ENCODE measurements around the gene KTN1.
A peak's percentile ranks its signal among the peaks of the same experiment; 100 is the strongest.

KTN1 gene

DNA sequence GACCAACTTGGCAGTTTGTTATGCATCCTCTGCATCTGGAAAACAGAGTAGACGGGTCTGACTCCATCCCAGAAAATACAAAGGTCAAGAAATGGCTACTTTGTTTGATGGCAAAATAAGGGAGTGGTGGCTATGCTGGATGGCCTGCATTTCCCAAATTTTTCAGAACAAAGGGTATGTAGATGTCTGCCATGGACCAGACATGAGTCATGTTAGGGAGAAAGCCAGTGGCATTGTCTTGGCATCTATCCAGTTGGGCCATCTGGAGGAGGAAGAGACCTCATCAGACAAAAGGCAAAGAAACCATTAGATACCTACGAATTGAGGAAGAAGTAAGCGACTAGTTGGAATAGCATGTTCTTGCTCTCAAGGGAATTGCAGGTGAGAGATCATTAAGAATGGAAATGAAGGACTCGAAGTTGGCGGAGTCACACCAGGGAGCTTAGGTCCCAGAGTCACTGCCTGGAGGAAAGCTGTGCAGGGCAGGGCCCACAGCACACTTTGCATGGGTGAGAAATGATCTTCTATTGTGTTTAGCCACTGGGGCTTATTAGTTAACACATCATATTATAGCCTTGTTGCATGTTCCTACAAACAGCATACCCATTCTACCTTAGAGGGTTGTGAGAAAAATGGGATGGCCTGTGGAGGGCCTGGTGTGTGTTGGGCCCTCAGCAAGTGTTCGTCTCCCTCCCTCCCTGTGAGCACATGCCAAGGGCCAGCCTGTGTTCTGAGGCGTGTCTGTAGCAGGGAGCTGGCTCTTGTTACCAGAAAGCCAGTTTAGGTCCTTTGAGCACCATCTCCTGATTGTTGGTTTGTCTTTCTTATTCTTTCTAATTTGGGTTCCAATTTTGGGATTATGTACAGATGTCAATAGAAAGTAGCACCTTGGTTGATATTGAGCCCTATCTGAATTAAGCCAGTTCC lies 119.4 kb downstream of the KTN1 start:
- H3K9me3 ChIP-seq (ENCODE audit: control insufficient read depth in 2 of 2, low read length in 2 of 2), result no peaks in the 10 kb centered on the region
- no peaks in the 10 kb centered on the region for H3K27me3 ChIP-seq (ENCODE audit: control insufficient read depth in 1 of 2, insufficient read depth in 2 of 2, low read length in 2 of 2)
- no peak overlapping the region for H3K27ac ChIP-seq (ENCODE audit: low read length)
- H3K9ac ChIP-seq (ENCODE audit: low read length in 2 of 2), result no peak overlapping the region
- H3K36me3 ChIP-seq (ENCODE audit: control insufficient read depth in 2 of 2, insufficient read depth in 2 of 2, low read length in 2 of 2), result peaks cover 0 to 3% of the 10 kb centered on the region in 2 donors
- H3K4me3 ChIP-seq (ENCODE audit: low read length in 2 of 2), result no peak overlapping the region
- H3K4me1 ChIP-seq (ENCODE audit: control insufficient read depth, insufficient read depth, low read length), result no peaks in the 10 kb centered on the region

DNA sequence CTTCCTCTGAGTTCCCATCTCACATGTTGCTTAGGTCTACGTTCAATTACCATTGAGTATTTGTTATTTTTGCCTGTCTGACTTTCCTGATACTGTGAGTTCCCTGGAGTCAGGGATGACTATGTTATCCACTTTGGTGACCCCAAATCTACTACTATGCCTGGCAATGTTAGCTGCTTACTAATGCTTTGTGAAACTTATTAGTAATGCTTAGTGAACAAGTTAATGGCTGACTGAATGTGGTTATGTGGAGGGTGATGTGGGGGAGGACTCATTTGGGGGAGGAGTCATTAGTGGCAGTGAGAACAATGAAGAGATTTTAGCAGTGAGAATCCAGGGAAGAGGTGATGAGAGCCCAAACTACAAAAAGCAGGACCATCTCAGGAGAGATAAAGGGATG lies 121.6 kb downstream of the KTN1 start:
- Histone ChIP-seq H3K4me3 (ENCODE audit: low read length in 2 of 2) (no peak overlapping the region), H3K4me1 (ENCODE audit: control insufficient read depth, insufficient read depth, low read length) (no peaks in the 10 kb centered on the region), H3K36me3 (ENCODE audit: control insufficient read depth in 2 of 2, insufficient read depth in 2 of 2, low read length in 2 of 2) (peaks cover 0 to 6% of the 10 kb centered on the region in 2 donors), H3K9ac (ENCODE audit: low read length in 2 of 2) (no peak overlapping the region), H3K9me3 (ENCODE audit: control insufficient read depth in 2 of 2, low read length in 2 of 2) (no peaks in the 10 kb centered on the region), H3K27ac (ENCODE audit: low read length) (no peak overlapping the region), H3K27me3 (ENCODE audit: control insufficient read depth in 1 of 2, insufficient read depth in 2 of 2, low read length in 2 of 2) (no peaks in the 10 kb centered on the region)

DNA sequence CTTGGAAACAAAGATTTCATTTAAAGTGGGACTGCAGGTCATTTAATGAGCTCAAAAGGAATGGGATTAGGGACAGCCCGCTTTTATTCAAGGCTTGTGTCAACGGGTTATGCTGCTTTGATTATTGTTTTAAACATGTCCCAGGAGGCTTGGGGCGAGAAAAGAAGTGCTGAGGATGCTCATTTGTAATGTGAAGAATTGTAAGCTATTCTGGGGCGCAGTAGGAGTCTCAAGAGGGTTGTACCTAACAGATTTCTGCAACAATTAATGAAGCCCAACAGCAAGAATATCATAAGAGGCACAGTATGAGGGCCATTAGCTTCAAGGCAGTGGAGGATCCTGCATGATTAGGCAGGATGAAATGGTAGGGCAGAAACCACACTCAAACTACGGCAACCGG lies 122.5 kb downstream of the KTN1 start:
- H3K4me3 ChIP-seq (ENCODE audit: low read length in 2 of 2), result no peak overlapping the region
- H3K36me3 ChIP-seq (ENCODE audit: control insufficient read depth in 2 of 2, insufficient read depth in 2 of 2, low read length in 2 of 2), result peaks cover 0 to 6% of the 10 kb centered on the region in 2 donors
- no peaks in the 10 kb centered on the region for H3K9me3 ChIP-seq (ENCODE audit: control insufficient read depth in 2 of 2, low read length in 2 of 2)

DNA sequence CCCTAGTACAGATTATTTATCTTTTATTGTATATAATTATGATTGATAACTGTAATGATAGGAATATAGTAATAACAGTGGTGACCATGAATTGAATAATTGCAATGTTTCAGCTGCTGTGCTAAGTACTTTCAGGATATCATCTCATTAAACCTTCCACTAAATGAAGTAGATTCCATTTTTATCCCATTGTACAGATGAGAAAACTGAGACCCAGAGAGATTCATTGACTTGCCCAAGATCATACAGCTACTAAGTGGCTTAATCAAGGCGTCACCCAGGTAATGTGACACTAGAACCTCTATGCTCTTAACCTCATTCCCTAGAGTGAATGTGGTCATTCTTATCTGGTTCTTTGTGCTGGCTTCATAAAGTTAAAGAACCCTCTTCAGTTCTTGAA lies 124.6 kb downstream of the KTN1 start:
- Histone ChIP-seq H3K4me3 (ENCODE audit: low read length in 2 of 2) (no peak overlapping the region), H3K27ac (ENCODE audit: low read length) (no peak overlapping the region), H3K9ac (ENCODE audit: low read length in 2 of 2) (no peak overlapping the region), H3K36me3 (ENCODE audit: control insufficient read depth in 2 of 2, insufficient read depth in 2 of 2, low read length in 2 of 2) (peaks cover 0 to 6% of the 10 kb centered on the region in 2 donors), H3K4me1 (ENCODE audit: control insufficient read depth, insufficient read depth, low read length) (no peaks in the 10 kb centered on the region), H3K27me3 (ENCODE audit: control insufficient read depth in 1 of 2, insufficient read depth in 2 of 2, low read length in 2 of 2) (no peaks in the 10 kb centered on the region), H3K9me3 (ENCODE audit: control insufficient read depth in 2 of 2, low read length in 2 of 2) (no peaks in the 10 kb centered on the region)

More for the DNA sequence above, 122.5 kb downstream of the KTN1 start:
- no peak overlapping the region for H3K27ac ChIP-seq (ENCODE audit: low read length)
- H3K27me3 ChIP-seq (ENCODE audit: control insufficient read depth in 1 of 2, insufficient read depth in 2 of 2, low read length in 2 of 2), result no peaks in the 10 kb centered on the region
- H3K4me1 ChIP-seq (ENCODE audit: control insufficient read depth, insufficient read depth, low read length), result no peaks in the 10 kb centered on the region
- no peak overlapping the region for H3K9ac ChIP-seq (ENCODE audit: low read length in 2 of 2)

DNA sequence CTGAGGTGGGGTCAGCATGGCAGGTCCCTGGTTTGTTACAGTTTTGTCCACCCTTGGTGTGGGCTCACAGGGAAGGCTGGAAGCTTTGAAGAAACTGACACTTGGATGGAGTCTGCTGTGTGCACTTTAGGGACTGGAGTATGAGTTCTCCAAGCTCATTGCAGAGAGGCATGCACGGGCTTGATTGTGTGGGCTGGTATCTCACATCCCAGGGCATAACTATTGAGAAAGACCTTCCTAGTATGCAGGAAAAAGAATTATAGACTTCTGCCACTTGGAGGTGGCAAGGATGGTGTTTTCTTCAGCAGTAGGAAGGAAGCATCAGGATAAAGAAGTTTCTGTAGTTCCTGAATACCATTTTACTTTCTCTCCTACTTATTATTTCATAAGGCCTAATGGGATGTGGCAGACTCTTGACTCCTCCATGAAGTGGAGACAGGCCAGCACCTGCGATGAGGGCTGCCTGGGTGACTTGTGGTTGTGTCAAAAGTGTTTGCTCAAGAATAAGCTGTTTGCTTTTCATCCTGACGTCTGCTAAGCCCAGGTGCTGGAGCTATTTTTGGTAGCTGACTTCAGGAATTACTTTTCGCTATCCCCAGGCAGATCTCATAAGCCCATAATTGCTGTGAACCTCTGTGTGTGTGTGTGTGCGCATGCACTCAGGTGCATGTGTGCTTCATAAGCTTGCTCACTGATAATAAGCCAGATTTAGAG lies 125.8 kb downstream of the KTN1 start:
- H3K4me3 ChIP-seq (ENCODE audit: low read length in 2 of 2), result no peak overlapping the region
- H3K9me3 ChIP-seq (ENCODE audit: control insufficient read depth in 2 of 2, low read length in 2 of 2), result no peaks in the 10 kb centered on the region
- no peak overlapping the region for H3K27ac ChIP-seq (ENCODE audit: low read length)
- no peak overlapping the region for H3K9ac ChIP-seq (ENCODE audit: low read length in 2 of 2)
- peaks cover 0 to 6% of the 10 kb centered on the region in 2 donors for H3K36me3 ChIP-seq (ENCODE audit: control insufficient read depth in 2 of 2, insufficient read depth in 2 of 2, low read length in 2 of 2)
- H3K27me3 ChIP-seq (ENCODE audit: control insufficient read depth in 1 of 2, insufficient read depth in 2 of 2, low read length in 2 of 2), result no peaks in the 10 kb centered on the region
- no peaks in the 10 kb centered on the region for H3K4me1 ChIP-seq (ENCODE audit: control insufficient read depth, insufficient read depth, low read length)

DNA sequence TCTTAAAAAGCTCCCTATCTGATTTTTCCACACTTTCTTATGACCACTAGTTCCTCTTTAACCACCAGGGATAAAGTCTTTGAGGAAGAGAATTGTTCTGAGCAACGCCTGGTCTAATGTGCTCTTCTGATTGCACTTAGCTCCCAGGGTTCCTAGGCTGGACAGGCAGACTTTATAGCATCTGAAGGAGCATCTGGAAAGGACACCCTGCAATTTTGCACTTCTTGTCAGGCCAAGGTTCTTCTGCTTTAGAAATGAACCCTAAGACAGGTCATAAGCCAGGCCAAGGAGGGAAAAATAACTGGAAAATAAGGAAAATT lies 126.3 kb downstream of the KTN1 start:
- no peak overlapping the region for H3K4me3 ChIP-seq (ENCODE audit: low read length in 2 of 2)
- H3K27ac ChIP-seq (ENCODE audit: low read length), result no peak overlapping the region
- no peaks in the 10 kb centered on the region for H3K27me3 ChIP-seq (ENCODE audit: control insufficient read depth in 1 of 2, insufficient read depth in 2 of 2, low read length in 2 of 2)
- no peak overlapping the region for H3K9ac ChIP-seq (ENCODE audit: low read length in 2 of 2)
- peaks cover 0 to 5% of the 10 kb centered on the region in 2 donors for H3K36me3 ChIP-seq (ENCODE audit: control insufficient read depth in 2 of 2, insufficient read depth in 2 of 2, low read length in 2 of 2)
- no peaks in the 10 kb centered on the region for H3K4me1 ChIP-seq (ENCODE audit: control insufficient read depth, insufficient read depth, low read length)
- H3K9me3 ChIP-seq (ENCODE audit: control insufficient read depth in 2 of 2, low read length in 2 of 2), result no peaks in the 10 kb centered on the region

DNA sequence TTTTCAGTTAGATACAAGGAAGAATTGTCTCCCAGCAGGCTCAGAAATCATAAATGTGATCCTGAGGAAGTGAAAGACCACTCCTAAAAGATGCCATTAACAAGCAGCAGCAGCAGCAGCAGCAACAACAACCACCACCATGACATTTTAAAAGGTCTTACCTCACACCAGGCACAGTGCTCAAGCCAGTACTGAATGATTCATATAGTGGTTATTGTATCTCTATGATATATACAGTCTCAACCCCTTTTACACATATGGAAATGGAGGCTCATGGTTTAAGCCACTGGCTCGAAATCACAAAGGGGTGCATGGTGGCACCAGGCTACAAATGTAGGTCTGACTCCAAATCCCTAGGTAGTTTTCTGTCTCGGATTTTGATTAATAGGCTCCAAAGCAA lies 126.9 kb downstream of the KTN1 start:
- H3K4me3 ChIP-seq (ENCODE audit: low read length in 2 of 2), result no peak overlapping the region
- H3K4me1 ChIP-seq (ENCODE audit: control insufficient read depth, insufficient read depth, low read length), result no peaks in the 10 kb centered on the region
- peaks cover 0 to 2% of the 10 kb centered on the region in 2 donors for H3K36me3 ChIP-seq (ENCODE audit: control insufficient read depth in 2 of 2, insufficient read depth in 2 of 2, low read length in 2 of 2)
- H3K27me3 ChIP-seq (ENCODE audit: control insufficient read depth in 1 of 2, insufficient read depth in 2 of 2, low read length in 2 of 2), result no peaks in the 10 kb centered on the region
- H3K9me3 ChIP-seq (ENCODE audit: control insufficient read depth in 2 of 2, low read length in 2 of 2), result no peaks in the 10 kb centered on the region
- no peak overlapping the region for H3K9ac ChIP-seq (ENCODE audit: low read length in 2 of 2)
- H3K27ac ChIP-seq (ENCODE audit: low read length), result no peak overlapping the region

DNA sequence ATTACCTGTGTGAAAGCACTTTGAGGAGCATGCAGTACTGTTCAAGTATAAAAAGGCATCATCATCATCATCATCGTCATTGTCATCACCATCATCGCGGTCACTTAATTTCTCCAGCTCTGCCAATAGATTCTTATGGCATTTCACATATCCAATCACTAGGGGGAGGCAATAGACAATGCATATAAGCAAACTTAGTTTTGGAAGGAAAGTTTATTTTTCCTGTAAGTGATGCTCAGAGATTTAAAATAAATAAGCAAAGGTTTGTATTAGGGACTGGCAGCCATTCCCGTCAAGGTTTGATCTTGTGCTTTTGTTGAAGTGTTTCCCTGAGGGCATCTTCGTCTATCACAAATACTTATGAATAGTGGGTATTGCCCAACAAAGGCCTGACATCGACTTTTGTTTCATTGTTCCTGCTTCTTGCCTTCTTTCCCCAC lies 127.4 kb downstream of the KTN1 start:
- Histone ChIP-seq H3K27me3 (ENCODE audit: control insufficient read depth in 1 of 2, insufficient read depth in 2 of 2, low read length in 2 of 2) (no peaks in the 10 kb centered on the region), H3K36me3 (ENCODE audit: control insufficient read depth in 2 of 2, insufficient read depth in 2 of 2, low read length in 2 of 2) (peaks cover 0 to 2% of the 10 kb centered on the region in 2 donors), H3K4me1 (ENCODE audit: control insufficient read depth, insufficient read depth, low read length) (no peaks in the 10 kb centered on the region), H3K27ac (ENCODE audit: low read length) (no peak overlapping the region), H3K9ac (ENCODE audit: low read length in 2 of 2) (peak overlapping the region in 1 of 2 donors; percentile 6), H3K4me3 (ENCODE audit: low read length in 2 of 2) (no peak overlapping the region), H3K9me3 (ENCODE audit: control insufficient read depth in 2 of 2, low read length in 2 of 2) (no peaks in the 10 kb centered on the region)

DNA sequence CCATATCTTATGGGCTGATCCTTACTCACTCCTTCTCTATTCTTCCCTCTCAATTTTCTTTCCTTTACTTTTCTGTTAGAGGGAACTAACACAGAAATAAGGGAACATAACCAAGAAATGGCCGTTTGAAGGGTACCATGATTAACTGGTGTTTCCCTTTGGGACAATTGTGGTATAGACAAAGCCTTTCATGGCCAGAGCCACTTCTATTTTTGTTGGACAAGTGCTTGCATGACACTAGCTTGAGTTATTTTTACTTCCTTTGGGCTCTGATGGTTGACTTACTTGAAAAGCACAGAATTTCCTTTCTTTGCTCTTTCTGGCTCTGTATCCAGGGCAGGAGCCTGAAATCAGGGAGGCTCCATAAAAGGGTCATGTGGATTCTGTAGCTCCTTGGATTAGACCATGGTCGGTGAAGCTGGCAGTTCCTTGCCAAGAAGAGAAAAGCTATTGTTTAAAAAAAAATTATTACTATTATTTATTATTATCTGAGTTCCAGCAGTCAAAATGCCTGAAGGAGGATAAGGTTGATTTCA lies 130.6 kb downstream of the KTN1 start:
- Histone ChIP-seq H3K4me1 (ENCODE audit: control insufficient read depth, insufficient read depth, low read length) (no peaks in the 10 kb centered on the region), H3K27ac (ENCODE audit: low read length) (no peak overlapping the region), H3K4me3 (ENCODE audit: low read length in 2 of 2) (no peak overlapping the region), H3K9me3 (ENCODE audit: control insufficient read depth in 2 of 2, low read length in 2 of 2) (no peaks in the 10 kb centered on the region), H3K36me3 (ENCODE audit: control insufficient read depth in 2 of 2, insufficient read depth in 2 of 2, low read length in 2 of 2) (no peaks in the 10 kb centered on the region), H3K27me3 (ENCODE audit: control insufficient read depth in 1 of 2, insufficient read depth in 2 of 2, low read length in 2 of 2) (no peaks in the 10 kb centered on the region), H3K9ac (ENCODE audit: low read length in 2 of 2) (no peak overlapping the region)

DNA sequence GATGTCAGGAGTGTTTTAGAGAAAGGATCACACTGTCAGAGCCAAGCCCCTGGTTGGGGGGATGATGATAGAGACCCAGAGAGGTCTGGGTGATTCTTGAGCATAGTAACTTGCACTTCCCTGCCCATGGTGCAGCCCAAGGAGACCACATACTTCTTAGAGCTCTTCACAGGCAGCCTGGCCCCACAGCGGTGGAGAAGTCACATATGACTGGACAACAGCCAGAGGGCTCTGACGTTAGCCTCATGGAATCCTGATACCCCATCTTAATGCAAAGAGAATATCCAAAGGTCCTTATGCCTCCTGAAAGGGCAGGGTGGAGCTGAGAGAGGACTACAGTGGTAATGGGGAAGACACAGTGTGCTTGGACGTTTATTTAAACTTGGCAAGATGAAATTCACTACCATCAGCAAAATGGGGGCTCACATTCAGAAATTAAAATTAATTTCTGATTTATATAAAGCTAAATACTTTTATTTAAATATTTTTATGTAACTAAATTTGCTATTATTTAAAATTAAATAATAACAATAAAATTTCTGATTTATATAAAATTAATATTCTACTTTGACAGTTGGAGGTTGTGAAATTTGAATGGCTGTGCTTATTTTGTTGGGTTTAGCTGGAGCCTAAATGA lies 131.3 kb downstream of the KTN1 start:
- Histone ChIP-seq H3K36me3 (ENCODE audit: control insufficient read depth in 2 of 2, insufficient read depth in 2 of 2, low read length in 2 of 2) (no peaks in the 10 kb centered on the region), H3K9me3 (ENCODE audit: control insufficient read depth in 2 of 2, low read length in 2 of 2) (no peaks in the 10 kb centered on the region), H3K4me1 (ENCODE audit: control insufficient read depth, insufficient read depth, low read length) (no peaks in the 10 kb centered on the region), H3K27ac (ENCODE audit: low read length) (no peak overlapping the region), H3K27me3 (ENCODE audit: control insufficient read depth in 1 of 2, insufficient read depth in 2 of 2, low read length in 2 of 2) (no peaks in the 10 kb centered on the region), H3K4me3 (ENCODE audit: low read length in 2 of 2) (no peak overlapping the region), H3K9ac (ENCODE audit: low read length in 2 of 2) (no peak overlapping the region)
